AG10803 (cell line): Measurements from ENCODE around the gene GALNT17.

ENCODE experiments used
- DNase-seq: peaks from one replicate; pipeline ENCODE4 v3.0.0; 2010; ENCODE audit warnings: low read depth
- H3K4me3 ChIP-seq: 2 replicates; pipeline ENCODE4 v1.5.1; 2011; ENCODE audit warnings: mild to moderate bottlenecking, low read length, control low read depth
- CTCF ChIP-seq: conservative IDR thresholded peaks from 2 replicates; pipeline ENCODE4 v1.5.1; 2011; ENCODE audit warnings: mild to moderate bottlenecking, low read length, control low read depth, inconsistent platforms

The GALNT17 gene

GRCh38 chr7:71746006-71746405, 614.1 kb downstream of the GALNT17 start:
- no peak for TF ChIP-seq CTCF
- H3K4me3 ChIP-seq: no peak overlapping the region
- DNase-seq: peak; percentile 2

DNA sequence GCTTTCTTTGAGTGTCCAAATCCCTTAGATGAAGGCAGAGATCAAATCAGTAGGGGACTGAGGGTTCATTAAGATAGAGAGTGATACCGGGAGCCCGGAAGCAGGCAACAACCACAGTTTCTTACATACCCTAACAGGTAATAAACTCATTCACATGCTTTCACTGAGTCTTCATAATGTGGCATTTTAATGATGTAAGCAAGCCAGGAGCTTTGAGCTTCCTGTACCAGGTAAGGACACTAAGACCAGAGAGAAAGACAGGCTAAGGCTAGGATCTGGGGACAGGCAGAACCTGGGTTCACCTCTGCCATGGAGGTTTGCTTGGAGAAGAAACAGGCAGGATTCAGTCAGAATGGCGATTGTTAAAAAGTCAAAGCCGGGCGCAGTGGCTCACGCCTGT, 618.3 kb downstream of the GALNT17 start:
- DNase-seq: no peak
- no peak overlapping the region for H3K4me3 ChIP-seq
- TF ChIP-seq CTCF: no peak

DNA sequence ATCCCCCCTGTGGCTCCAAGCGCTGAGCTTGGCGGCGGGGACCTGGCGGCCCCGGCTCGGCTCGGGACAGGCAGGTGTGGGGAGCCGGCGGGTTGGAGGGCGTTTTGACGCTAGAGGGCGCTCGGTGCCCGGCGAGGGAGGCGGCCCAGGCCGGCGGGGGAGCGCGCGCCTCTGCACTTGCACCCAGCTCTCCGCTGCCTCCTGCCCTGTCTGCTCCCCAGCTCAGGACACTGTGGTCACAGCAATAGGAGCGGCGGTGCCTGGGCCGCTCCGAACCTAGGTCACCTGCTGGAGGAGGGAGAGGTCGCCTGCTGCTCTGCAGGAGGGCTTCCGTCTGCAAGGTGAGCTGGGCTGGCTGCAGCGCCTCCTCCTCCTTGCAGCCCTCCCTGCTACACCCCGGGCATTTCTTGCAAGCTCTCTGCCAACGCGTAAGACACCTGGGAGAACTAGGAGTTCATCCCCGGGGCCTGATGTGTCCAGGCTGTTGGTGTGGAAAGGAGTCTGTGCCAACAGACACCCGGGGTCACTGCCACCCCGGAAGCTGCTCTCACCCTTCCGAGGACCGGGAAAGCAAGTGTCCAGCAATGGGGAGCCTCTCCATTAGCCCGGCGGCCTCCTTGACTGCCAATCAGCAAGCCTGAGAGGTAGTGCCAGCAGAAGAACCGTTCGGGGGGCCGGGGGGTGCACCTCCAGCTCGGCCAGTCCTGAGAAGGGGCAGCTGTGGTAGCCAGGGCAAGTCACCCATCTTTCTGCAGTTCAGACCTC, 620.4 kb downstream of the GALNT17 start:
- peak; percentile 41 for TF ChIP-seq CTCF
- DNase-seq: peak; percentile 4
- no peak overlapping the region for H3K4me3 ChIP-seq

- no peak for DNase-seq
- H3K4me3 ChIP-seq: no peak overlapping the region
- TF ChIP-seq CTCF: no peak
Observed at GRCh38 chr7:71753236-71753635, 621.3 kb downstream of the GALNT17 start.

DNA sequence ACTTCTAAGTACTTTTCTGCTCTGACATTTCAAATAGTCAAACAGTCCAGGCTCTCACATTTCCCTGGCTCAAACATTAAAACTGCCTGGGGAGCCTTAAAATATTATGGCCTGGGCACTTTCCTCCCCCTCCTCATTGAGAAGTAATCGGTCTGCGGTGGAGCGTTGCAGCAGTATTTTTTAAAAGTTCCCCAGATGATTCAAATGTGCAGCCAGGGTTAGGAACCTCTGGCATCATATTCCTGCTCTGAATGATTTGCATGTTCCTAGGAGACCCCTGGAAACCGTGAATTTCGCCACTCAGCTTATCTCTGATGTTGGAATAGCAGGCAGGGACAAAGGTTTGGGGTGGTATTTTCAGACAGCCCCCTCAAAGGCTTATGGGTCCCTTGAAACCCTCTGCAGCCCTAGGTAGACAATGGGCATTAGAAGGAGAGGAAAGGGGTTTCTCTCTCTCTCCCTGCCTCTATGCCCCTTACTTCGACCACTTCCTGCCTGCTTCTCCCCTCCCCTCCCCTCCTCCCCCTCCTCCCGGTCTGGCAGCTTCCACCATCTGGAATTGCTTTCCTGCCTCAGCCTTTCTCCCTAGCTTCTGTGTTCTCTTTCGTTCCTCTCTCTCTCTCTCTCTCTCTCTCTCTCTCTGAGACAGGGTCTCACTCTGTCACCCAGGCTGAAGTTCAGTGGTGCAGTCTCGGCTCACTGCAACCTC, 622.2 kb downstream of the GALNT17 start:
- TF ChIP-seq CTCF: no peak
- no peak overlapping the region for H3K4me3 ChIP-seq
- DNase-seq: no peak

- no peak for DNase-seq
- no peak for TF ChIP-seq CTCF
- H3K4me3 ChIP-seq: no peak overlapping the region
Observed at GRCh38 chr7:71754828-71755227, 622.9 kb downstream of the GALNT17 start.

DNA sequence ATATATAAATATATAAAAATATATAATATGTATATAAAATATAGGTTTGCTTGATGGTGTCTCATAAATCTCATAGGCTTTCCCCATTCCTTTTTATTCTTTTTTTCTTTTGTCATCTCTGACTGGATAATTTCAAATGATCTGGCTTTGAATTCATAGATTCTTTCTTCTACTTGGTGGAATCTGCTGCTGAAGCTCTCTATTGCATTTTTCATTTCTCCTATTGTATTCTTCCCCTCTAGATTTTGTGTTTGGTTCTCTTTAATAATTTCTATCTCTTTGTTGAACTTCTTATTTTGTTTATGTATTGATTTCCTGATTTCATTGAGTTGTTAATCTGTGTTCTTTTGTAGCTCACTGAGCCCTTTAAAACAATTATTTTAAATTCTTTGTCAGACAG, 629.4 kb downstream of the GALNT17 start:
- DNase-seq: no peak
- TF ChIP-seq CTCF: no peak
- no peak overlapping the region for H3K4me3 ChIP-seq
